Raji (cell line): ENCODE measurements around the gene WDR27.

Source experiments
- POLR2A ChIP-seq: IDR thresholded peaks from 2 replicates; pipeline ENCODE4 v1.6.1; 2011; ENCODE audit warnings: low read depth, low read length, control low read depth; ENCODE audit not compliant: insufficient read depth

Gene WDR27

GRCh38 chr6:169722362-169723199, 20.8 kb upstream of the WDR27 start:
- no peak for TF ChIP-seq POLR2A

- no peak for TF ChIP-seq POLR2A
These were observed 18.5 kb upstream of the WDR27 start for GRCh38 chr6:169720207-169720855.

DNA sequence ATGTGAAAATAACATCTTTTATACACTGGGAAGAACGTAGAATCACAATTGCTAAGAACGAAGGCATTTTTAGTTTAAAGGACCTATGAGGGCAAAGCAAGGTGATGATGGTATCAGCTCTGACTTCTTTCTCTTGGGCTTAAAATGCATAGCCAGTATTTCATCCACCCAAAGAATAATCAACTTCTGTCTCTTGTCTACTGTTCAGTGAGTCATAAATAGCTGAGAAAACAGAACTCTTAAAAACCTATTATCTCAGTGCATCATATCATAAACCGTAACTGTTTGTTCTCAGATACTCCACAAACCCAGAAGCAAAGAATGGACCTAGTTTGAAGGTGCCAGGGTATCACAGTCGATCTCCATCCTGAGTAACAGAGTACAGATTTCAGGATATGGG, 17.3 kb upstream of the WDR27 start:
- no peak for TF ChIP-seq POLR2A

DNA sequence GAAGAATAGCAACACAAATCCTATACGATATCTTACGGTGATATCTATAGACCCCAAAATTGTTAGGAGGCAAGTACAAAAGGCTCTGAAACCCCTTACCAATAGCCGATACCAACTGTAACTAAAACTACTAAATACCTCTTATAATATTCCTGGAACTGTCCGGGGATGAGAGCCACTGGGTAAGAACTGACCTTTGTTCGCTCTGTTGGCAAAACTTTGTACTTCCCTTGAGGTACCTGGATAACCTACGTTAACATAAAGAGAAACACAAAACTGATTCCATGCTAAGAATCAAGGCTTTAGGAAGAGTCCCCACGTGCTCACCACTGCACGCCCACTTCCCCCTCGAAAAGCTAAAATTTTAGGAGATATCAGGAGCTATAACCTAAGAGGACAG, 12.8 kb upstream of the WDR27 start:
- no peak for TF ChIP-seq POLR2A

DNA sequence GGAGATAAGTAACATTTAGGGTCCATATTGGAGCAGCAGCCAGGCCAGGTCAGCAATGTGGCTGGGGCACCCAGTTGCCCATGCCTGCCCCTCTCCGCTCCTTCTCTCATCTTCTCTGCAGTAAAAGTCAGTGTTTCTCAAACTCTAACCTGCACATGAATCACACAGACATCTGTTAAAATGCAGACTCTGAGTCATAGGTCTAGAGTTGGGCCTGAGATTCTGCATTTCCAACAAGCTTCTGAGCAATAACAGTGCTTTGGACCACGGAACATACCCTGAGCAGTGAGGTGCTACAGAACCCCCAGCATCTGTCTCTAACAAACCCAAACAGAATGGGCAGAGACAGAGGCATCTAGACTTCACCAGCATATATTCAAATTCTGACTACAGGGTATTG, 12.3 kb upstream of the WDR27 start:
- TF ChIP-seq POLR2A: no peak

DNA sequence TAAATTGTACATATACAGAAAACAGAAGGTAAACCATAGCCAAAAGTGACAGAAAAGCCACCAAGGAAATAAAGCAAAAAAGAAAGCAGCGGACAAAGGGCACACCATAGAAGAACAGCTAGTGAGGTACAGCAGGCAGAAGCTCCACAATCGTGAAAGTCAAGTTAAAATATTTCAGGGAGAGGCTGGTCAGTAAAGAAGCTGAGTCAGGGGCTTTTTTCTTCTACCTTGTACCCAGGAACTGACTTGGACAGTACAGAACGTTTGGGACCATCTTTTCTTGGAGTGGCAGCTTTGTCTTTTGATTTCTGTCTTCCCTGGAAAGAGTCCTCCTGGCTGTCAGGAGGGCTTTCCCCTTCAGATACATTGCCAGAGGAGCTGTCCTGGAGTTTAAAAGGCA, 8.2 kb upstream of the WDR27 start:
- TF ChIP-seq POLR2A: no peak

GRCh38 chr6:169709293-169709692, 7.5 kb upstream of the WDR27 start:
- TF ChIP-seq POLR2A: no peak

GRCh38 chr6:169707772-169708171, 5.9 kb upstream of the WDR27 start:
- no peak for TF ChIP-seq POLR2A

DNA sequence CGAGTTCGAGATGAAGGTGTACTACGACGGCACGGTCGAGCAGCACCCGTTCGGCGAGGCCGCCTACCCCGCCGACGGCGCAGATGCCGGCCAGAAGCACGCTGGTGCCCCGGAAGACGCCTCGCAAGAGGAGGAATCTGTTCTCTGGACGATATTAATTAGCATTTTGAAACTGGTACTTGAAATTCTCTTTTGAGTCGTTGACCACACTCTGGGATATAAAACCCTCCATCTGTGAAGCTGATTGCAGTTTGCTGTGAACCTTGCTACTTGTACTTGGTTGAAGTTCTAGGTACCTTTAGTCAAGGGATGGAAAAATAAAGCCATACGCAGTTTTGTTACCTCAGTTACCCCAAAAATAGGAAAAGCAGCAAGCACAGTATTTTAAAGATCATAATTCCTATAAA, 1.0 kb upstream of the WDR27 start:
- no peak for TF ChIP-seq POLR2A

- TF ChIP-seq POLR2A: no peak
These were observed 397 bp downstream of the WDR27 start for GRCh38 chr6:169701311-169701953.

DNA sequence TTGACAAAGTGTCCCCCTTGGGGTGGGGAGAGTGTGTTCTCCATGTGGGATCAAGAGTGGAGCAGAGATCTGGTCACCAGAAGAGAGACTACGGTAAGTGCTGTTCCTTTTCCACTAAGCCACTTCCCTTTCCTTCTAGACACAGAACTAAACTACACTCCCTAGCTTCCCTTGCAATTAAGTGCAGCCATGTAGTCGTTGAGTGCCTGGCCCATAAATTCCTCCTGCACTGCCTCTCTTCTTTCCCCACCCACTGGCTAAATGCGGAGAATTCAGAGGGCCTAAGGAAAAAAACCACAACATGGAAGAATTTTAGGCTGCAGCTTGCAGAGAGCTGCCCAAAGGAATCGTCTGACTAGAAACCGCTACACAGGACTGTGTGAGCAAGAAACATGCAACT, 1.5 kb downstream of the WDR27 start:
- no peak for TF ChIP-seq POLR2A

- no peak for TF ChIP-seq POLR2A
These were observed 6.7 kb downstream of the WDR27 start for GRCh38 chr6:169695131-169695530.

DNA sequence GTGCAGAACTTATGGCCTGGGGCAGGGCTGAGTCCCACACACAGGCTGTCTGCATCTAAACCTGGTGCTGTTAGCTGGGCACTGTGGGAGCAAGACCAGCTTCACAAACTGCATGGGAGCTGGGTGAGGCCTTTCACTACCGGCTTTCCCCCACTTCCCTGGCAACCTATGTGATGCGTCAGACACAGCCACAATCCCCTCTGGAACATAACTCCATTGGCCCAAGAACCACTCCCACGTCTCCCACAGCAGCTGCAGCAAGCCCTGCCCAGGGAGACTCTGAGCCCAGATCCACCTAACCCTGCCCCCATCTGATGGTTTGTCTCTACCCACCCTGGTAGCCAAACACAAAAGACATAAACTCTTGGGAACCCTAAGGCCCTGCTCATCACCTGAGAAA, 9.3 kb downstream of the WDR27 start:
- TF ChIP-seq POLR2A: no peak

- no peak for TF ChIP-seq POLR2A
These were observed 10.6 kb downstream of the WDR27 start for GRCh38 chr6:169691260-169691659.

GRCh38 chr6:169689287-169689686, 12.5 kb downstream of the WDR27 start:
- TF ChIP-seq POLR2A: no peak

DNA sequence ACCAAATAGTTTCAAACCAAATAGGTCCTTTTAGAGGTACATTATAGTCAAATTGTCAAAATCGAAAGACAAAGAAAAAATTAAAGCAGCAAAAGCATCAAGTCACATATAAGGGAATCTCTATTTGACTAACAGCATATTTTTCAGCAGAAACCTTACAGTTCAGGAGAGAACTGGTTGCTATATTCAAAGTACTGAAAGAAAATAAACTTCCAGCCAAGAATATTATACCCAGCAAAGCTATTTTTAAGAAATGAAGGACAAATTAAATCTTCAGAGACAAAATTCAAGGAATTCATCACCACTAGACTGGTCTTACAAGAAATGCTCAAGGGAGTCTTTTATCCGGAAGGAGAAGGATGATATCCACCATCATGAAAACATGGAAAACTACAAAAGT, 16.0 kb downstream of the WDR27 start:
- no peak for TF ChIP-seq POLR2A
